Adrenal gland (tissue), 5 donors: ENCODE results near the gene CHTF18.
A peak's percentile ranks its signal among the peaks of the same experiment; 100 is the strongest.

Source experiments
- POLR2A ChIP-seq, 2 donors: fragments of 450-650 bp; IDR thresholded peaks; one replicate each; pipeline ENCODE4 v1.6.1; 2017; ENCODE audit warnings: antibody characterized with exemption in 2 of 2, mild to moderate bottlenecking in 2 of 2, moderate library complexity in 1 of 2
- TF ChIP-seq, protein P1 (sequence below), 6 experiments: fragments of 450-650 bp in 4 of 6; fragments of 200-600 bp in 2 of 6; sonication (generic) in 1 of 6; IDR thresholded peaks; 1 replicate in 5 of 6; 2 replicates in 1 of 6; pipeline versions ENCODE4 v1.5.1 to v1.8.0; 2016 to 2021; ENCODE audit warnings: antibody characterized with exemption in 6 of 6, mild to moderate bottlenecking in 2 of 6, moderate library complexity in 1 of 6
- donor health status: DM: no; HTN: no; CAD: no.

GRCh38 chr16:813204-813915 is 24.9 kb downstream of the CHTF18 start:
- no peak for TF ChIP-seq POLR2A (IDR thresholded peaks at IDR 0.05)
- TF ChIP-seq, protein P1, sequence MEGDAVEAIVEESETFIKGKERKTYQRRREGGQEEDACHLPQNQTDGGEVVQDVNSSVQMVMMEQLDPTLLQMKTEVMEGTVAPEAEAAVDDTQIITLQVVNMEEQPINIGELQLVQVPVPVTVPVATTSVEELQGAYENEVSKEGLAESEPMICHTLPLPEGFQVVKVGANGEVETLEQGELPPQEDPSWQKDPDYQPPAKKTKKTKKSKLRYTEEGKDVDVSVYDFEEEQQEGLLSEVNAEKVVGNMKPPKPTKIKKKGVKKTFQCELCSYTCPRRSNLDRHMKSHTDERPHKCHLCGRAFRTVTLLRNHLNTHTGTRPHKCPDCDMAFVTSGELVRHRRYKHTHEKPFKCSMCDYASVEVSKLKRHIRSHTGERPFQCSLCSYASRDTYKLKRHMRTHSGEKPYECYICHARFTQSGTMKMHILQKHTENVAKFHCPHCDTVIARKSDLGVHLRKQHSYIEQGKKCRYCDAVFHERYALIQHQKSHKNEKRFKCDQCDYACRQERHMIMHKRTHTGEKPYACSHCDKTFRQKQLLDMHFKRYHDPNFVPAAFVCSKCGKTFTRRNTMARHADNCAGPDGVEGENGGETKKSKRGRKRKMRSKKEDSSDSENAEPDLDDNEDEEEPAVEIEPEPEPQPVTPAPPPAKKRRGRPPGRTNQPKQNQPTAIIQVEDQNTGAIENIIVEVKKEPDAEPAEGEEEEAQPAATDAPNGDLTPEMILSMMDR (IDR thresholded peaks at IDR 0.05): peak in 5 of 6 experiments; percentile 42 to 82 (median 57)
